Spleen (tissue), 11 donors: ENCODE results near the gene CDYL2. TPM values are rescaled to one million over a fixed set of nuclear protein-coding genes. Genes with fewer than 3 reads are reported as not detected.

ENCODE experiments used
- DNase-seq: peaks from one replicate; pipeline ENCODE4 v3.0.0-alpha.2; 2020
- H3K27ac ChIP-seq, 8 donors: fragments of 200-600 bp; sonication (generic) in 7 of 8; 1 replicate in 4 of 8; 2 replicates in 4 of 8; pipeline versions ENCODE4 v1.5.0 to v1.8.0; 2016 to 2021; ENCODE audit warnings: inconsistent platforms in 4 of 8, mild to moderate bottlenecking in 4 of 8, moderate library complexity in 1 of 8
- H3K27me3 ChIP-seq, 7 donors: fragments of 200-600 bp; sonication (generic) in 6 of 7; replicated peaks in 1 of 7; 1 replicate in 4 of 7; 2 replicates in 3 of 7; pipeline versions ENCODE4 v1.5.0 to v1.8.0; 2016 to 2021; ENCODE audit warnings: inconsistent platforms in 3 of 7, mild to moderate bottlenecking in 1 of 7
- H3K36me3 ChIP-seq, 6 donors: fragments of 200-600 bp; sonication (generic) in 5 of 6; 1 replicate in 4 of 6; 2 replicates in 2 of 6; pipeline versions ENCODE4 v1.5.0 to v1.8.0; 2016 to 2021; ENCODE audit warnings: inconsistent platforms in 2 of 6
- H3K4me1 ChIP-seq, 6 donors: fragments of 200-600 bp; sonication (generic) in 5 of 6; 1 replicate in 3 of 6; 2 replicates in 3 of 6; pipeline versions ENCODE4 v1.5.0 to v1.8.0; 2016 to 2021; ENCODE audit warnings: inconsistent platforms in 3 of 6
- H3K4me3 ChIP-seq, 8 donors: fragments of 200-600 bp; sonication (generic) in 7 of 8; 1 replicate in 4 of 8; 2 replicates in 4 of 8; pipeline versions ENCODE4 v1.5.0 to v1.8.0; 2016 to 2021; ENCODE audit warnings: inconsistent platforms in 4 of 8, mild to moderate bottlenecking in 4 of 8, moderate library complexity in 2 of 8
- H3K9me3 ChIP-seq, 8 donors: fragments of 200-600 bp; sonication (generic) in 7 of 8; 1 replicate in 4 of 8; 2 replicates in 4 of 8; pipeline versions ENCODE4 v1.5.0 to v1.8.0; 2016 to 2021; ENCODE audit warnings: inconsistent platforms in 4 of 8
- POLR2A ChIP-seq, 3 donors: fragments of 450-650 bp; IDR thresholded peaks; one replicate each; pipeline ENCODE4 v1.5.1; 2017; ENCODE audit warnings: antibody characterized with exemption in 3 of 3, mild to moderate bottlenecking in 1 of 3
- POLR2AphosphoS5 ChIP-seq, 3 donors: sonication (generic); formaldehyde crosslinking; IDR thresholded peaks; one replicate each; pipeline ENCODE4 v1.5.1; 2017; ENCODE audit warnings: antibody characterized with exemption in 3 of 3
- WGBS, 5 donors: extraction: QIAGEN DNeasy Blood & Tissue Kit in 3 of 5; methylation state at CpG; one replicate each; pipeline versions ENCODE4 v1.1.5 to v1.1.7; 2013 to 2018; 5-methylcytosine and 5-hydroxymethylcytosine counted together
- intact Hi-C: fragments of 100-400 bp; cut with DNase I; formaldehyde crosslinking; loops from one replicate; pipeline ENCODE4 v1.15.0; 2023; ENCODE audit warnings: low total_unique reads
- polyA plus RNA-seq, 3 donors: library from polyadenylated mRNA; stranded (reverse); fragments of 200-250 nt; gene quantifications; one replicate each; pipeline ENCODE4 v1.2.1, GENCODE V29; 2013
- total RNA-seq, 7 donors: library from RNA; depleted of rRNA in 3 of 7; stranded (reverse); fragments of >200 nt in 3 of 7; fragmentation: NEBNext Ultra II Directional in 4 of 7; extraction: Animal tissue kit (Norgen Biotek cat#: 25700) in 4 of 7; gene quantifications; one replicate each; pipeline versions ENCODE4 v1.1.0 to v1.2.1, GENCODE V29; 2016 to 2021
- TF ChIP-seq, protein P1 (sequence below), 11 experiments: fragments of 200-600 bp in 7 of 11; fragments of 450-650 bp in 4 of 11; sonication (generic) in 4 of 11; IDR thresholded peaks in 8 of 11; conservative IDR thresholded peaks in 3 of 11; 1 replicate in 7 of 11; 2 replicates in 4 of 11; pipeline versions ENCODE4 v1.4.0 to v1.8.0; 2016 to 2021; ENCODE audit warnings: antibody characterized with exemption in 11 of 11, inconsistent platforms in 4 of 11, mild to moderate bottlenecking in 1 of 11
- donor health status: healthy with polysubstance abuse.
- donor health status: DM: no; HTN: no; CAD: no; lungs with moderate emphysema.
- donor health status: DM: no; HTN: no; CAD: no.
- donor health status: Bipolar disorder and iron deficiency.
- donor health status: healthy.
- donor health status: DM: no; HTN: no; CAD: no.
- donor health status: DM: yes; HTN: yes; CAD: no.

The CDYL2 gene
- total and polyA plus RNA-seq, 10 donors: 1.4 to 28.3 (median 12.5) TPM

DNA sequence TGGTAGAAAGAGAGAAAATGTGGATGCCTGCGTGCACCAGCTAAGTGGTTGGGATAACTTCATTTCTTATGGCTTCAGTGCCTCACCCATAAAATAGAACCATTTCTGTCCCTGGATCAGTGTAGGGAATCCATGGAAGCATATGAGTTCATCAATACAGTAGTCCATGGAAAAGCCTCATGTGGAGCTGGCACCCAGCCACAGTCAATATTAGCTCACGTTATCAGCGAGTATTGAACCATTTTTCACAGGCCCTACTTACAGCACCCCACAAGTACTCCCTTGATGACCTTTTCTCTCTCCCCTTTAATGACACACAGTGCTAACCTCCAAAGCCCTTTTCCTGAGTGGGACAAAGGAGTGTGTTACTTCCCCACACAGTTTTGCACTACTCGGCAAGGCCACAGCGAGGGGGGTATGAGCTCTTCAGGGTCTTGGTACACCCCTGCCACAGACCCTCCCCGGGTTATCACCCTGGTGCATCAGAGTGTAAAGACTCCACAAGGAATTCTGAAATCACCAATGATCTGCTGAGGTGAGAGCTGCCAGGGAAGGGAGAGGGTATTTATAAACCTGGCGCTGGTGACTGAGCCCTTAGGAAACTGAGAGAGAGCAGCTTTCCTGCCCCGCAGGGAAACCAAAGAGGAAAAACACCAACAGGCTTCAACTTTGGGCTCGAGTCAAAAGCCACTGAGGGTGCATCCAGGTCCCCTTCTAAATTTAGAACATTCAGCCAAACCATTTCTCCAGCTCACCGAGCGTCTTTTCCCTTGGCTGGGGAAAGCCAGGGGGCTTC, 226.7 kb downstream of the CDYL2 start:
- Histone ChIP-seq H3K9me3 (peaks cover 0 to 3% (median 0%) of the 10 kb centered on the region in 8 donors), H3K36me3 (no peaks in the 10 kb centered on the region), H3K27me3 (no peaks in the 10 kb centered on the region), H3K27ac (no peak overlapping the region), H3K4me3 (no peak overlapping the region), H3K4me1 (peaks cover 0 to 14% (median 4%) of the 10 kb centered on the region in 6 donors)
- no peak for DNase-seq
- TF ChIP-seq, protein P1, sequence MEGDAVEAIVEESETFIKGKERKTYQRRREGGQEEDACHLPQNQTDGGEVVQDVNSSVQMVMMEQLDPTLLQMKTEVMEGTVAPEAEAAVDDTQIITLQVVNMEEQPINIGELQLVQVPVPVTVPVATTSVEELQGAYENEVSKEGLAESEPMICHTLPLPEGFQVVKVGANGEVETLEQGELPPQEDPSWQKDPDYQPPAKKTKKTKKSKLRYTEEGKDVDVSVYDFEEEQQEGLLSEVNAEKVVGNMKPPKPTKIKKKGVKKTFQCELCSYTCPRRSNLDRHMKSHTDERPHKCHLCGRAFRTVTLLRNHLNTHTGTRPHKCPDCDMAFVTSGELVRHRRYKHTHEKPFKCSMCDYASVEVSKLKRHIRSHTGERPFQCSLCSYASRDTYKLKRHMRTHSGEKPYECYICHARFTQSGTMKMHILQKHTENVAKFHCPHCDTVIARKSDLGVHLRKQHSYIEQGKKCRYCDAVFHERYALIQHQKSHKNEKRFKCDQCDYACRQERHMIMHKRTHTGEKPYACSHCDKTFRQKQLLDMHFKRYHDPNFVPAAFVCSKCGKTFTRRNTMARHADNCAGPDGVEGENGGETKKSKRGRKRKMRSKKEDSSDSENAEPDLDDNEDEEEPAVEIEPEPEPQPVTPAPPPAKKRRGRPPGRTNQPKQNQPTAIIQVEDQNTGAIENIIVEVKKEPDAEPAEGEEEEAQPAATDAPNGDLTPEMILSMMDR (IDR thresholded peaks at IDR 0.05 in 8 of 11, conservative IDR thresholded peaks at IDR 0.05 in 3 of 11): no peak
- TF ChIP-seq POLR2A (IDR thresholded peaks at IDR 0.05) (no peak), POLR2AphosphoS5 (IDR thresholded peaks at IDR 0.05) (no peak)
- intact Hi-C loops: no loop called here
- 87 to 93% (median 90%) methylated on average over 11 of the region's 11 CpGs for WGBS, 5 donors

DNA sequence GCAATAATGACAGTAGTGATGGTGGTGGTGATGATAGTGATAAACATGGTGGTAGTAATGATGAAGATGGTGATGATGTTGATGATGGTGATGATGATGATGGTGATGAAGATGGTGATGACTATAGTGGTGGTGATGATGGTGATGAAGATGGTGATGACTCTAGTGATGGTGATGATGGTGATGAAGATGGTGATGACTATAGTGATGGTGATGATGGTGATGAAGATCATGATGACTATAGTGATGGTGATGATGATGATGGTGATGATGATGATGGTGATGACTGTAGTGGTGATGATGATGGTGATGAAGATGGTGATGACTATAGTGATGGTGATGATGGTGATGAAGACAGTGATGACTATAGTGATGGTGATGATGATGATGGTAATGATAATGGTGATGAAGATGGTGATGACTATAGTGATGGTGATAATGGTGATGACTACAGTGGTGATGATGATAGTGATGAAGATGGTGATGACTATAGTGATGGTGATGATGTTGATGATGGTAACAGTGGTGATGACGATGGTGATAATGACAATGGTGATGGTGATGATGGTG, 228.0 kb downstream of the CDYL2 start:
- WGBS, 5 donors: 85 to 100% (median 91%) methylated on average over 1 of the region's 1 CpG
- TF ChIP-seq POLR2AphosphoS5 (IDR thresholded peaks at IDR 0.05) (no peak), POLR2A (IDR thresholded peaks at IDR 0.05) (no peak)
- TF ChIP-seq, protein P1 (IDR thresholded peaks at IDR 0.05 in 8 of 11, conservative IDR thresholded peaks at IDR 0.05 in 3 of 11): no peak

DNA sequence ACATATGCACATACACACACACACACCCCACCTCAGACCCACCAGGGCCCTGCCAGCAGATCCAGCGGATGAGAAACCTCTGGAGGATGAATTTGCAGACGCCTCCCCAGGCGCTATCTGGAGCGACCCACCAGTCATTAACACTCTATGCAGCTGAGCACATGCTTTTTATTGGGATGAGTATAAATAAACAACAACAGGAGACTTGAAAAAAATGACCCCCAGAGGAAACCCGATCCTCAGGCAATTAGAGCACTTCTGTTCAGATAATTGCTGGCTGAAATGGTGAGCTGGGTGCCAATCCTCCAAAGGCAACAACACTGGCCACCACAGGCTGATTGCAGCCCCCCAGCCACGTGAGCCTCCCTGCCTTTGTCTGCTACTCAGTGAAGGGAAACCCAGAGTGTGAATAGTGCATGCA, 230.7 kb downstream of the CDYL2 start:
- Histone ChIP-seq H3K27me3 (no peaks in the 10 kb centered on the region), H3K27ac (no peak overlapping the region), H3K36me3 (no peaks in the 10 kb centered on the region), H3K4me1 (peaks cover 0 to 13% (median 3%) of the 10 kb centered on the region in 6 donors), H3K4me3 (no peak overlapping the region), H3K9me3 (peaks cover 0 to 8% (median 0%) of the 10 kb centered on the region in 8 donors)
- WGBS, 5 donors: 65 to 88% (median 77%) methylated on average over 6 of the region's 6 CpGs
- intact Hi-C loops: no loop called here
- DNase-seq: no peak
- TF ChIP-seq POLR2AphosphoS5 (IDR thresholded peaks at IDR 0.05) (no peak), POLR2A (IDR thresholded peaks at IDR 0.05) (no peak)
- TF ChIP-seq, protein P1 (IDR thresholded peaks at IDR 0.05 in 8 of 11, conservative IDR thresholded peaks at IDR 0.05 in 3 of 11): no peak

More for the DNA sequence above, 228.0 kb downstream of the CDYL2 start:
- no peak overlapping the region for H3K4me3 ChIP-seq
- H3K36me3 ChIP-seq: no peaks in the 10 kb centered on the region
- no peak for DNase-seq
- no peak overlapping the region for H3K27ac ChIP-seq
- peaks cover 0 to 6% (median 0%) of the 10 kb centered on the region in 8 donors for H3K9me3 ChIP-seq
- intact Hi-C loops: no loop called here
- no peaks in the 10 kb centered on the region for H3K27me3 ChIP-seq
- H3K4me1 ChIP-seq: peaks cover 0 to 14% (median 4%) of the 10 kb centered on the region in 6 donors

DNA sequence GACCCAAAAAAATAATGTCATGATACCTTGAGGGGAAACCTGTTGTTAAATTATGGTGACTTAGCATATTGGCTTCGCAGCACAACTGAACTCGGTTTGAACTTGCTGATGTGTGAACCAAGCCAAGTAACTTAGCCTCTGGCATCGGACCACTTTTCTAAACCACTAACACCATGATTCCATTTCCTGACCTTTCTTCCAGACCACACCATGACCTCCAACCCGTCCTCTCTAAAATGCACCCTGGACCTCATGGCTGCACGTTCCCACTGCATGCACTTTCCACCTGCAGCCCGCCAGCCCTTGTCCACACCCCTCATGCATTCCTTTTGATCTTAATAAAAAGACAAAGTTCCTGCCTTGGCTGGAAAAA, 234.3 kb downstream of the CDYL2 start:
- H3K4me3 ChIP-seq: no peak overlapping the region
- intact Hi-C loops: no loop called here
- no peaks in the 10 kb centered on the region for H3K36me3 ChIP-seq
- TF ChIP-seq, protein P1 (IDR thresholded peaks at IDR 0.05 in 8 of 11, conservative IDR thresholded peaks at IDR 0.05 in 3 of 11): no peak
- H3K4me1 ChIP-seq: peaks cover 0 to 13% (median 3%) of the 10 kb centered on the region in 6 donors
- DNase-seq: no peak
- H3K27me3 ChIP-seq: peaks cover 0 to 3% (median 0%) of the 10 kb centered on the region in 7 donors
- H3K27ac ChIP-seq: no peak overlapping the region
- WGBS, 5 donors: 27 to 37% (median 33%) methylated on average over 6 of the region's 6 CpGs
- peaks cover 0 to 8% (median 0%) of the 10 kb centered on the region in 8 donors for H3K9me3 ChIP-seq
